ENCODE data around the gene SEC24C. TPM values are rescaled to one million over a fixed set of nuclear protein-coding genes. Genes with fewer than 3 reads are reported as not detected.

SEC24C gene
- total and polyA plus RNA-seq, 2 of the 13 experiments (the other 11 are each of a cell fraction or from before 2014, with no cell fraction given) = 63.1 to 66.4 TPM

- TF ChIP-seq PAXIP1 (CRISPR knock-in tag; conservative IDR thresholded peaks at IDR 0.05) (peak; percentile 11; the same call in 1 of the 2 replicates), HES4 (CRISPR knock-in tag; IDR thresholded peaks at IDR 0.05; ENCODE audit: borderline replicate concordance) (0 out of 2 replicates have a peak, but pooled peaks have one; percentile 35), MLLT10 (CRISPR knock-in tag; IDR thresholded peaks at IDR 0.05) (no peak), POLR2A (IDR thresholded peaks at IDR 0.05; ENCODE audit: insufficient read depth in 1 of 2, low read depth in 2 of 2, low read length in 2 of 2) (peak; percentile 33 to 79; a peak in 3 of 4 replicates), PHF8 (CRISPR knock-in tag; IDR thresholded peaks at IDR 0.05) (peak; percentile 68), EP300 (IDR thresholded peaks at IDR 0.05; ENCODE audit: low read depth in 2 of 2, low read length in 2 of 2) (no peak), EP300 (CRISPR knock-in tag; IDR thresholded peaks at IDR 0.05; ENCODE audit: borderline replicate concordance) (no peak), ZNF260 (CRISPR knock-in tag; IDR thresholded peaks at IDR 0.05; ENCODE audit: borderline replicate concordance, low read depth) (0 out of 2 replicates have a peak, but pooled peaks have one; percentile 43), THAP9 (CRISPR knock-in tag; IDR thresholded peaks at IDR 0.05; ENCODE audit: borderline replicate concordance) (0 out of 2 replicates have a peak, but pooled peaks have one; percentile 35), ZNF430 (CRISPR knock-in tag; IDR thresholded peaks at IDR 0.05) (peak; percentile 75; the same call in 1 of the 2 replicates), ATF4 (CRISPR knock-in tag; IDR thresholded peaks at IDR 0.05) (no peak), SUZ12 (IDR thresholded peaks at IDR 0.05; ENCODE audit: low read depth, low read length) (no peak), CEBPG (CRISPR knock-in tag; IDR thresholded peaks at IDR 0.05) (0 out of 2 replicates have a peak, but pooled peaks have one; percentile 23), ZNF782 (CRISPR knock-in tag; IDR thresholded peaks at IDR 0.05; ENCODE audit: borderline replicate concordance) (peak; percentile 67), HMGXB4 (CRISPR knock-in tag; IDR thresholded peaks at IDR 0.05; ENCODE audit: borderline replicate concordance in 1 of 2, low read depth in 1 of 2) (peak; percentile 62 to 72; a peak in 3 of 4 replicates)
These were observed 28.3 kb downstream of the SEC24C start (continued) for GRCh38 chr10:73772281-73773151.

Measured in HepG2 (cell line).